HepG2 (cell line): ENCODE measurements around the gene ENDOG. TPM values are rescaled to one million over a fixed set of nuclear protein-coding genes. Genes with fewer than 3 reads are reported as not detected.

ENCODE experiments used
- ATAC-seq: fragments of 200-7000 bp; cut with Tn5 transposase; 3 replicates; pipeline ENCODE4 v1.9.1; 2020; ENCODE audit warnings: mild to moderate bottlenecking, moderate library complexity
- BruUV-seq: library from RNA; stranded (reverse); fragments of 400-500 nt; replicated peaks from 2 replicates; lab custom pipeline; 2021; lab: Mats Ljungman, UMichigan
- CTCF ChIA-PET: fragments of 300-600 bp; formaldehyde crosslinking; extraction: SDS; loops from one replicate; lab custom pipeline; 2021; ENCODE audit warnings: low total read pairs, inconsistent platforms, low intra/inter-chr PET ratio; lab: Yijun Ruan, JAX
- POLR2A ChIA-PET: fragments of 350-600 bp; sonication (Branson Sonifier 250); formaldehyde crosslinking; loops from one replicate; lab custom pipeline; 2020; ENCODE audit warnings: antibody characterized with exemption, inconsistent platforms; lab: Yijun Ruan, JAX
- DNase-seq: peaks from one replicate; pipeline ENCODE4 v3.0.0-alpha.2; 2015; ENCODE audit warnings: low spot score
- FAIRE-seq: peaks from 3 replicates; lab custom pipeline; 2011; peaks lifted over from hg19 to GRCh38; lab: Jason Lieb, UNC
- H2AFZ ChIP-seq: one replicate; pipeline ENCODE4 v1.6.1; 2011; ENCODE audit warnings: low read length, inconsistent platforms
- H3K27ac ChIP-seq: fragments of 300-600 bp; 3 replicates; pipeline ENCODE4 v1.8.0; 2011; ENCODE audit warnings: mixed run types, mild to moderate bottlenecking, mixed read lengths, low read length, inconsistent platforms; ENCODE audit not compliant: insufficient read depth; ENCODE audit errors: extremely low read length
- H3K27me3 ChIP-seq, 2 experiments: fragments of 200-600 bp in 1 of 2; 2 replicates in 1 of 2; 3 replicates in 1 of 2; pipeline versions ENCODE4 v1.6.0 to v1.8.0; 2011; ENCODE audit warnings: low read length in 2 of 2, mild to moderate bottlenecking in 2 of 2, moderate library complexity in 2 of 2, inconsistent platforms in 1 of 2; ENCODE audit not compliant: insufficient read depth in 2 of 2, control insufficient read depth in 1 of 2
- H3K36me3 ChIP-seq, 2 experiments: fragments of 200-600 bp in 1 of 2; replicated peaks in 1 of 2; 2 replicates in 1 of 2; 3 replicates in 1 of 2; pipeline versions ENCODE4 v1.5.1 to v1.8.0; 2011; ENCODE audit warnings: low read length in 2 of 2, inconsistent platforms in 1 of 2; ENCODE audit not compliant: insufficient read depth in 2 of 2, control insufficient read depth in 1 of 2
- H3K4me1 ChIP-seq: 2 replicates; pipeline ENCODE4 v1.5.1; 2012; ENCODE audit warnings: low read length, inconsistent platforms; ENCODE audit not compliant: insufficient read depth
- H3K4me2 ChIP-seq: 2 replicates; pipeline ENCODE4 v1.6.0; 2011; ENCODE audit warnings: low read depth, low read length, inconsistent platforms
- H3K4me3 ChIP-seq, 3 experiments: fragments of 200-600 bp in 1 of 3; sonication (generic), shearing (Covaris generic) in 1 of 3; replicated peaks in 1 of 3; 2 replicates each; pipeline ENCODE4 v1.5.1; 2011 to 2016; ENCODE audit warnings: low read length in 3 of 3, inconsistent platforms in 2 of 3, low read depth in 2 of 3, mild to moderate bottlenecking in 2 of 3, control low read depth in 1 of 3, mixed read lengths in 1 of 3; ENCODE audit not compliant: insufficient read depth in 1 of 3
- H3K79me2 ChIP-seq: one replicate; pipeline ENCODE4 v1.6.1; 2011; ENCODE audit warnings: low read length, inconsistent platforms; ENCODE audit not compliant: insufficient read depth
- H3K9ac ChIP-seq: 2 replicates; pipeline ENCODE4 v1.6.0; 2011; ENCODE audit warnings: mild to moderate bottlenecking, low read depth, low read length, inconsistent platforms; ENCODE audit not compliant: insufficient read depth
- H3K9me3 ChIP-seq: 2 replicates; pipeline ENCODE4 v1.5.1; 2012; ENCODE audit warnings: mild to moderate bottlenecking, low read length
- H4K20me1 ChIP-seq: 2 replicates; pipeline ENCODE4 v1.6.0; 2011; ENCODE audit warnings: inconsistent platforms, mild to moderate bottlenecking, low read length, moderate library complexity; ENCODE audit not compliant: insufficient read depth
- HIC2 ChIP-seq: sonication (generic); formaldehyde crosslinking; IDR thresholded peaks from 2 replicates; pipeline ENCODE4 v1.9.0; 2022; ENCODE audit warnings: low read depth, missing genetic modification reagents
- HNF4A ChIP-seq: sonication (generic); formaldehyde crosslinking; IDR thresholded peaks from 2 replicates; pipeline ENCODE4 v1.4.0; 2020; ENCODE audit warnings: missing genetic modification reagents
- NFIB ChIP-seq: sonication (generic); formaldehyde crosslinking; IDR thresholded peaks from 2 replicates; pipeline ENCODE4 v1.9.0; 2021; ENCODE audit warnings: missing genetic modification reagents, mild to moderate bottlenecking, borderline replicate concordance
- PHF5A ChIP-seq: IDR thresholded peaks from one replicate; pipeline ENCODE4 v1.6.1; 2018; ENCODE audit warnings: low read depth, missing genetic modification reagents; ENCODE audit not compliant: unreplicated experiment
- REXO4 ChIP-seq: sonication (generic); formaldehyde crosslinking; IDR thresholded peaks from 2 replicates; pipeline ENCODE4 v1.8.0; 2022; ENCODE audit warnings: missing genetic modification reagents, mild to moderate bottlenecking, borderline replicate concordance
- SOX5 ChIP-seq: IDR thresholded peaks from 2 replicates; pipeline ENCODE4 v1.6.1; 2016; ENCODE audit warnings: borderline replicate concordance
- SP2 ChIP-seq: sonication (generic); formaldehyde crosslinking; IDR thresholded peaks from 2 replicates; pipeline ENCODE4 v1.5.1; 2020; ENCODE audit warnings: mild to moderate bottlenecking, missing genetic modification reagents
- ZBTB4 ChIP-seq: sonication (generic); formaldehyde crosslinking; IDR thresholded peaks from 2 replicates; pipeline ENCODE4 v1.4.0; 2020; ENCODE audit warnings: missing genetic modification reagents, mild to moderate bottlenecking, borderline replicate concordance
- ZGPAT ChIP-seq: IDR thresholded peaks from 2 replicates; pipeline ENCODE4 v1.6.1; 2016; ENCODE audit warnings: mild to moderate bottlenecking
- ZNF574 ChIP-seq: sonication (generic); formaldehyde crosslinking; IDR thresholded peaks from 2 replicates; pipeline ENCODE4 v1.4.0; 2020; ENCODE audit warnings: missing genetic modification reagents
- ZNF784 ChIP-seq: sonication (generic); formaldehyde crosslinking; IDR thresholded peaks from 2 replicates; pipeline ENCODE4 v1.5.1; 2020; ENCODE audit warnings: missing genetic modification reagents, mild to moderate bottlenecking, borderline replicate concordance
- WGBS: methylation state at CpG from one replicate; pipeline ENCODE4 v1.1.6; 2017; ENCODE audit warnings: low lambda C conversion rate; 5-methylcytosine and 5-hydroxymethylcytosine counted together
- in situ Hi-C: cut with HindIII; loops from 2 replicates; pipeline ENCODE4 v1.10.0; 2017; ENCODE audit warnings: low pct_unique_long_range_greater_than_20kb; ENCODE audit not compliant: extremely low pct_ligation_motif_present
- intact Hi-C: fragments of 100-400 bp; cut with micrococcal nuclease; formaldehyde crosslinking; loops from one replicate; pipeline ENCODE4 v1.10.0; 2022; ENCODE audit not compliant: unreplicated experiment
- polyA plus RNA-seq, 8 experiments: library from polyadenylated mRNA; depleted of rRNA in 3 of 8; stranded (reverse) in 7 of 8; unstranded in 1 of 8; fragments of >200 nt; fragmentation: Illumina TruSeq in 4 of 8; extraction: Trizol in 4 of 8; gene quantifications; 2 replicates each; pipeline versions ENCODE4 v1.2.1 to v1.2.3, GENCODE V29; 2011 to 2016; ENCODE audit warnings: low read depth in 4 of 8, missing spikeins in 1 of 8, mixed read lengths in 1 of 8; ENCODE audit not compliant: insufficient read depth in 1 of 8
- total RNA-seq, 5 experiments: library from RNA; depleted of rRNA; stranded (reverse); fragments of >200 nt; fragmentation: Illumina TruSeq; extraction: Trizol; gene quantifications; 2 replicates each; pipeline ENCODE4 v1.2.3, GENCODE V29; 2016; ENCODE audit warnings: low read depth in 1 of 5

The ENDOG gene
- total and polyA plus RNA-seq, 2 of the 13 experiments (the other 11 are each of a cell fraction or from before 2014, with no cell fraction given) = 26.3 to 28.8 TPM

- TF ChIP-seq SP2 (peak; percentile 84), ZNF784 (CRISPR knock-in tag) (peak; percentile 74; the same call in 1 of the 2 replicates)
Measured at GRCh38 chr9:128829477-128830251, 11.4 kb downstream of the ENDOG start, which contains the start of gene SPOUT1 (continued).

- 96% methylated on average over 10 of the region's 10 CpGs for WGBS
- peaks cover 5% of the 10 kb centered on the region for H3K79me2 ChIP-seq
- H3K27ac ChIP-seq = no peak overlapping the region
- ChIA-PET CTCF (no interaction called here), POLR2A (no interaction called here)
- H3K4me2 ChIP-seq = no peak overlapping the region
- no peak for DNase-seq
- no peak for FAIRE-seq
- H3K4me3 ChIP-seq = no peak overlapping the region
- intact Hi-C loops (no loop called here), in situ Hi-C loops (no loop called here)
- no TSS peak for BruUV-seq
- ATAC-seq = no peak
- H4K20me1 ChIP-seq = no peaks in the 10 kb centered on the region
- no peak overlapping the region for H3K9ac ChIP-seq
- no peaks in the 10 kb centered on the region for H3K9me3 ChIP-seq
- peaks cover 34% of the 10 kb centered on the region for H3K4me1 ChIP-seq
- H3K27me3 ChIP-seq = no peaks in the 10 kb centered on the region
- H3K36me3 ChIP-seq = peaks cover 10 to 25% of the 10 kb centered on the region in 2 experiments
- H2AFZ ChIP-seq = no peak overlapping the region
- TF ChIP-seq HNF4A (CRISPR knock-in tag) = no peak
- TF ChIP-seq PHF5A (CRISPR knock-in tag) = no peak
- TF ChIP-seq SOX5 = no peak
- no peak for TF ChIP-seq REXO4 (CRISPR knock-in tag)
- no peak for TF ChIP-seq ZBTB4 (CRISPR knock-in tag)
- TF ChIP-seq NFIB = no peak
- TF ChIP-seq HIC2 (CRISPR knock-in tag) = no peak
- TF ChIP-seq ZGPAT = no peak
- TF ChIP-seq ZNF574 (CRISPR knock-in tag) = no peak
Measured at GRCh38 chr9:128833696-128834095, 15.4 kb downstream of the ENDOG start.
